NCI-H1092 treated with DMSO at 0.1 percent for 48 hours (cell line): Measurements from ENCODE around the gene PEF1.

ENCODE experiments used
- DNase-seq: peaks from one replicate; lab custom pipeline; 2025; lab: John Stamatoyannopoulos, UW

PEF1 gene

GRCh38 chr1:31653717-31654473 is 9.2 kb upstream of the PEF1 start:
- DNase-seq: no peak

GRCh38 chr1:31652891-31653499 is 8.3 kb upstream of the PEF1 start:
- DNase-seq: no peak

- no peak for DNase-seq
These were observed 7.1 kb upstream of the PEF1 start for GRCh38 chr1:31651766-31652165.

GRCh38 chr1:31651089-31651420 is 6.4 kb upstream of the PEF1 start:
- DNase-seq: no peak

GRCh38 chr1:31650161-31651088 is 5.7 kb upstream of the PEF1 start:
- DNase-seq: no peak

- no peak for DNase-seq
These were observed 4.1 kb upstream of the PEF1 start for GRCh38 chr1:31648641-31649357.

GRCh38 chr1:31648190-31648589 is 3.5 kb upstream of the PEF1 start:
- no peak for DNase-seq

GRCh38 chr1:31647106-31647505 is 2.4 kb upstream of the PEF1 start:
- no peak for DNase-seq

- no peak for DNase-seq
These were observed 1.7 kb upstream of the PEF1 start for GRCh38 chr1:31646259-31646960.

- DNase-seq: no peak
These were observed 545 bp upstream of the PEF1 start for GRCh38 chr1:31645274-31645568.

GRCh38 chr1:31643976-31644559 is 608 bp downstream of the PEF1 start:
- DNase-seq: no peak

GRCh38 chr1:31642897-31643296 is 1.8 kb downstream of the PEF1 start:
- DNase-seq: no peak

GRCh38 chr1:31642366-31642765 is 2.3 kb downstream of the PEF1 start:
- DNase-seq: no peak

GRCh38 chr1:31640964-31641363 is 3.7 kb downstream of the PEF1 start:
- no peak for DNase-seq

- DNase-seq: no peak
These were observed 4.5 kb downstream of the PEF1 start for GRCh38 chr1:31640179-31640578.

GRCh38 chr1:31639543-31639942 is 5.1 kb downstream of the PEF1 start:
- DNase-seq: no peak

- no peak for DNase-seq
These were observed 6.6 kb downstream of the PEF1 start for GRCh38 chr1:31637915-31638673.

GRCh38 chr1:31633117-31633516 is 11.6 kb downstream of the PEF1 start:
- DNase-seq: no peak

GRCh38 chr1:31632649-31633048 is 12.0 kb downstream of the PEF1 start:
- no peak for DNase-seq

GRCh38 chr1:31628931-31629556 is 15.6 kb downstream of the PEF1 start:
- no peak for DNase-seq
